ENCODE results near the gene BRI3BP.
"Not testable (repeated sequence)": the region's sequence is repeated elsewhere in the genome, so short reads cannot be mapped to it uniquely, and the experiment has no call there.

The BRI3BP gene

DNA sequence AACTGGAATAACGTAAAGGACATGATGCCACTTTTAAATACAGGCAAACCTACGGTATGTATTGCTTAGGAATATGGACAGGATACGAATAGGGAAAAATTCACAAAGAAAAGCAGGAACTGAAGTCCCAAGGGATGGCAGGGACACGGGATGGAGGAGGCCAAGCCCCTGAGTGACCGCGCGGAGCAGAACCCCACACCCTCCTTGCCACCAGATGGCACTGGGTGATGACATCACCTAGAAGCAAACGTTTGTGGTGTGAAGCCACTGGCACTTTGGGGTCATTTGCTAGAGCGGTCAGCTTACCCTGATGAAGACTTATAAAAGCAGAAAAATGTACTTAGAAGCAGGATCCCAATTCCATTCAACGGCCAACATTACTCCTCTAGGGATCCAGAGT is 13.9 kb upstream of the BRI3BP start:
- no peaks in the 10 kb centered on the region for H3K9me3 ChIP-seq (ENCODE audit: control insufficient read depth, insufficient read depth, low read length)
- peaks cover 61% of the 10 kb centered on the region for H3K36me3 ChIP-seq (ENCODE audit: control insufficient read depth, insufficient read depth, low read length)
- no peaks in the 10 kb centered on the region for H3K27me3 ChIP-seq (ENCODE audit: control insufficient read depth, insufficient read depth, low read length)
- H3K4me3 ChIP-seq (ENCODE audit: low read depth, low read length), result no peak overlapping the region
- H3K4me1 ChIP-seq (ENCODE audit: control insufficient read depth, insufficient read depth, low read length), result no peaks in the 10 kb centered on the region
- H3K9ac ChIP-seq (ENCODE audit: low read depth, low read length), result no peak overlapping the region

DNA sequence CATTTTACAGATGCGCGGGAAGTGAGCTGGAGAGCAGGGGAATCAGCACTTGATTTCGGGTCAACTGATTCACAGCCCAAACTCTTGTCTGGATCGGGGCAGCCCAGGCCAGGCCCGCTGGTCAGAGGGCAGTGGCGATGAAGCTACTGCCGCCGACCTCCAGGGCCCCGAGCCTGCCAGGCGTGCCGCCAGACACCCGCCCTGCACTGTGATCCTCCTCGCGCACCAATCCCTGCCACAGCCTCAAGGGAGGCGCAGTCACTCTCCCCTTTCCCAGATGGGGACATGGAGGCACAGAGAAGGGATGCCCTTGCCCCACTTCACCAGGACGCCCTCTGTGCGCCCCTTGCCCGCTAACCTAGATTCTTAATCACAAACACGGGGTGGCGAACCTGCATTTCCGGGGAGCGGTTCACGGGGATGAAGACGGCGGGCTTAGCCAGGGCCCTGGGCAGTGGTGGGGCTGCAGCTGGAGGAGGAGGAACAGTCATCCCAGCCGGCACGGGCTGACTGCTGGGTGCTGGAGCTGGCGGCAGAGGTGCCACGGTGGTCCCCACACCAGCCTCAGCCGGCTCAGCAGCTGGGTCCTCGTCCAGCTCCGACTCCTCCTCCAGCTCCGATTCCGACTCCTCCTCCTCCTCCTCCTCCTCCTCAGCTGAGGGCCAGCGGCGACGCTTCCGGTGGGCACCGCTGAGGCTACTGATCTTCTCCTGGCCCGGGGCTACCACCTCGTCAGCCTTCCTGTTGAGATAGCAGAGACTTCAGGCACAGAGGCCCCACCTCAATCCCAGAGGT is 13.2 kb upstream of the BRI3BP start:
- no peak overlapping the region for H3K4me3 ChIP-seq (ENCODE audit: low read depth, low read length)
- no peaks in the 10 kb centered on the region for H3K4me1 ChIP-seq (ENCODE audit: control insufficient read depth, insufficient read depth, low read length)
- no peak overlapping the region for H3K9ac ChIP-seq (ENCODE audit: low read depth, low read length)
- no peaks in the 10 kb centered on the region for H3K27me3 ChIP-seq (ENCODE audit: control insufficient read depth, insufficient read depth, low read length)
- H3K9me3 ChIP-seq (ENCODE audit: control insufficient read depth, insufficient read depth, low read length), result no peaks in the 10 kb centered on the region
- peaks cover 61% of the 10 kb centered on the region for H3K36me3 ChIP-seq (ENCODE audit: control insufficient read depth, insufficient read depth, low read length)

DNA sequence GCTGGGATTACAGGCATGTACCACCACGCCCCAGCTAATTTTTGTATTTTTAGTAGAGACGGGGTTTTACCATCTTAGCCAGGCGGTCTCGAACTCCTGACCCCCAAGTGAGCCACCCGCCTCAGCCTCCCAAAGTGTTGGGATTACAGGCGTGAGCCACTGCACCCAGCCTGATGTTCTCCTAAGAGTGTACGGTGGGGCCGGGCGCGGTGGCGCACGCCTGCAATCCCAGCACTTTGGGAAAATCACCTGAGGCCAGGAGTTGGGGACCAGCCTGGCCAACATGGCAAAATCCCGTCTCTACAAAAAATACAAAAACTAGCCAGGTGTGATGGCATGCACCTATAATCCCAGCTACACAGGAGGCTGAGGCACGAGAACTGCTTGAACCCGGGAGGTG is 6.6 kb upstream of the BRI3BP start:
- not testable (repeated sequence) for H3K27me3 ChIP-seq (ENCODE audit: control insufficient read depth, insufficient read depth, low read length); H3K9ac ChIP-seq (ENCODE audit: low read depth, low read length); H3K4me3 ChIP-seq (ENCODE audit: low read depth, low read length); H3K4me1 ChIP-seq (ENCODE audit: control insufficient read depth, insufficient read depth, low read length); H3K9me3 ChIP-seq (ENCODE audit: control insufficient read depth, insufficient read depth, low read length)
- H3K36me3 ChIP-seq (ENCODE audit: control insufficient read depth, insufficient read depth, low read length), result peaks cover 18% of the 10 kb centered on the region

DNA sequence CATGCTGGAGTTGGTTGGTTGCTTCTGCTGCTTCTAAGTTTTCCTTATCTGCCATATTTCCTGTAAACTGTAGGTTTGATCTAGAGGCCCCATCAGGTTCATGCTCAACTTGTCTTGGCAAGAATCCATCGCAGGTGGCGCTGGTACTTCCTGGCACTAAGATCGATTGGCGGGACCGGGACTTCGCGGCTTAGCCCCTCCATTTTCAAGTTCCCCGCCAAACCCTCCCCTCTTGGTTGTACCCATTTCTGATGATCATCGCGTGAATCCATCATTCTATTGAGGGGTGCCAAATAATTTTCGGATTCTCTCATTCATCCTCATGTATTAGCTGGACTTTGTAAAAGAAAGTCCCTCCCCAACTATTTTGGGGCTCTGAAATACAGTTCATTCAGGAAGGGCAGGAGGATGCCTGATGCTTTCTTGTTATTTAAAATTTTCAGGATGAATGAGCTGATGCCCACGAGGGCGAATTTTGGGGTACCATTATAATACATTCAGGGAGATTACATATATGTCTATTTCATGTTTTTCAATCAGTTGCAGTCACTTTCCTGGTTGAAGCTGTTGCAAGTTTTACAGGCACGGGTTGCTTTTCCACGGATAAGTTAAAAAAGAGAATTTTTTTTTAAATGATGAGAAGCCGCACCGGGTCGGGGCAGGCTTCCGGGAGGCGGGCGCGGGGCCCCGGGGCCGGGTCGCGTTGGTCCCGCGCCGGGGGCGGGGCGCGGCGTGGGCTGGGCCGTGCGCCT is 395 bp upstream of the BRI3BP start:
- H3K4me1 ChIP-seq (ENCODE audit: control insufficient read depth, insufficient read depth, low read length), result no peaks in the 10 kb centered on the region
- no peaks in the 10 kb centered on the region for H3K27me3 ChIP-seq (ENCODE audit: control insufficient read depth, insufficient read depth, low read length)
- peak overlapping the region; percentile 47 for H3K9ac ChIP-seq (ENCODE audit: low read depth, low read length)
- no peaks in the 10 kb centered on the region for H3K9me3 ChIP-seq (ENCODE audit: control insufficient read depth, insufficient read depth, low read length)
- peak overlapping the region; percentile 61 for H3K4me3 ChIP-seq (ENCODE audit: low read depth, low read length)
- H3K36me3 ChIP-seq (ENCODE audit: control insufficient read depth, insufficient read depth, low read length), result no peaks in the 10 kb centered on the region

DNA sequence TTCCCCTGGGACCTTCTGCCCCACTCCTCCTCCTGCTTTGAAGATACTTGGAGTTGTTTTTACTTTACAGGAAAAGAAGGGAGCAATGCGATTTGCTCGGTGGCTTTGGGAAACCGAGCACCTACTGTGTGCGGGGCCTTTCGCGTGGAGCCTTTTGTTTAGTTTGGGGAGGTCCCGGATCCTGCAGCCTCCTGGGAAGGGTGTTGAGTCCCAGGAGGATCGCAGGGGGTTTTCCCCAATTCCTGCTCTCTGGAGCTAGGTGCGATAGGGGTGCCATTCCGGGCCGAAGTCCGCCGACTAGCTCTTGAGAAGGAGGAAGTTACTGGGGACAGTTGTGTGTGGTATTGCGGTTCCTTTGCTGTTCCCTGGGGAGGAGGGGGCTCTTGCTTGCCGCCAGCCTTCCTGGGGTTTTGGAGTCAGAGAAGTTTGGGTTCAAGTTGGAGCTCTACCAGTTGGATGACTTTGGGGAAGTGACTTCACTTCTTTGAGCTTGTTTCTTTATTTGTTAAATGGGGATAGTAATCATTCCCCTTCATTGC is 1.1 kb downstream of the BRI3BP start:
- Histone ChIP-seq H3K36me3 (ENCODE audit: control insufficient read depth, insufficient read depth, low read length) (no peaks in the 10 kb centered on the region), H3K4me3 (ENCODE audit: low read depth, low read length) (peak overlapping the region; percentile 88), H3K4me1 (ENCODE audit: control insufficient read depth, insufficient read depth, low read length) (no peaks in the 10 kb centered on the region), H3K27me3 (ENCODE audit: control insufficient read depth, insufficient read depth, low read length) (no peaks in the 10 kb centered on the region), H3K9me3 (ENCODE audit: control insufficient read depth, insufficient read depth, low read length) (no peaks in the 10 kb centered on the region), H3K9ac (ENCODE audit: low read depth, low read length) (peak overlapping the region; percentile 38)

DNA sequence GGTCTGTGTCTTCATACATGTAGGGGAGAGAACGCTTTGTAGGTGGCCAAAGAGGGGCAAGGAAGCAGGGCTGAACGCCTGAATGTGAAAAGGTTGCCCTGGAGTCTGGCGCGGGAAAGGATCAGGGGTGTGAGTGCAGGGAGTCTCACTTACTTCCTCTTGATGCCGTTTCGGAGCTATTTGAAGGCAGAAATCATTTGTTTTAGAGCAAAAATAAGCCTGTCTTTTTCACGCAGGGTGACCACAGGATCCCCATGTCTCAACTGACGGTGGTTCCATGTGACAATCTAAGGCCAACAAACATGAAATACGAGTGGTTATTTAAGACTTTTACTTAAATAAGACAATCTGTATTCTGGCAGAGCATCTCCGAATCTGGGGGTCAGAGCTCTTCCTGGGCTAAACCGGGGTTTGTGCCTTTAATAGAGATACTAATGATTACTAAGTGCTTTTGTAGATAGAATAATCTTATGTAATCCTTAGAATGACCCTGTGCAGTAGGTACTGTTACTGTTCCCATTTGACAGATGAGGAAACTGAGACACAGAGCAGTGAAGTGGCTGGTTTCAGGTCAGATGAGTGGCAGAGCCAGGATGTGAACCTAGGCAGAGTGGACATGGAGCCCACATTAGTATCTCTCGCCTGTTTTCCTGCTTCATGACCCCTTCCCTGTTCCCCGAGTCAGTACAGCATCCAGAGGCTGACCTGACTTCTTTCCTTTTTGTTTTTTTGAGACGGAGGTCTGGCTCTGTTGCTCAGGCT is 1.9 kb downstream of the BRI3BP start:
- Histone ChIP-seq H3K9me3 (ENCODE audit: control insufficient read depth, insufficient read depth, low read length) (no peaks in the 10 kb centered on the region), H3K9ac (ENCODE audit: low read depth, low read length) (peak overlapping the region; percentile 38), H3K27me3 (ENCODE audit: control insufficient read depth, insufficient read depth, low read length) (no peaks in the 10 kb centered on the region), H3K36me3 (ENCODE audit: control insufficient read depth, insufficient read depth, low read length) (no peaks in the 10 kb centered on the region), H3K4me3 (ENCODE audit: low read depth, low read length) (peak overlapping the region; percentile 88), H3K4me1 (ENCODE audit: control insufficient read depth, insufficient read depth, low read length) (no peaks in the 10 kb centered on the region)

DNA sequence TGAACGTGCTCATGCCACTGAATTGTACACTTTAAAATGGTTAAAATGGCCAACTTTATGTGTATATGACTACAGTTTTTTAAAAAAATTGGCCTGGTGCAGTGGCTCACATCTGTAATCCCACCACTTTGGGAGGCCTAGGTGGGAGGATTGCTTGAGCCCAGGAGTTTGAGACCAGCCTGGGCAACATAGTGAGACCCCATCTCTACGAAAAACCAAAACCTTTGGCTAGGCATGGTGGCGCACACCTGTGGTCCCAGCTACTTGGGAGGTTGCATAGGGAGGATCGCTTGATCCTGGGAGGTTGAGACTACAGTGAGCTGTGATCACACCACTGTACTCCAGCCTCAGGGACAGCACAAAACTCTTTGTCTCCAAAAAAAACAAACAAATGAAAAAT is 5.3 kb downstream of the BRI3BP start:
- no peaks in the 10 kb centered on the region for H3K9me3 ChIP-seq (ENCODE audit: control insufficient read depth, insufficient read depth, low read length)
- H3K4me1 ChIP-seq (ENCODE audit: control insufficient read depth, insufficient read depth, low read length), result no peaks in the 10 kb centered on the region
- no peak overlapping the region for H3K4me3 ChIP-seq (ENCODE audit: low read depth, low read length)
- no peaks in the 10 kb centered on the region for H3K27me3 ChIP-seq (ENCODE audit: control insufficient read depth, insufficient read depth, low read length)
- H3K9ac ChIP-seq (ENCODE audit: low read depth, low read length), result no peak overlapping the region
- H3K36me3 ChIP-seq (ENCODE audit: control insufficient read depth, insufficient read depth, low read length), result no peaks in the 10 kb centered on the region

DNA sequence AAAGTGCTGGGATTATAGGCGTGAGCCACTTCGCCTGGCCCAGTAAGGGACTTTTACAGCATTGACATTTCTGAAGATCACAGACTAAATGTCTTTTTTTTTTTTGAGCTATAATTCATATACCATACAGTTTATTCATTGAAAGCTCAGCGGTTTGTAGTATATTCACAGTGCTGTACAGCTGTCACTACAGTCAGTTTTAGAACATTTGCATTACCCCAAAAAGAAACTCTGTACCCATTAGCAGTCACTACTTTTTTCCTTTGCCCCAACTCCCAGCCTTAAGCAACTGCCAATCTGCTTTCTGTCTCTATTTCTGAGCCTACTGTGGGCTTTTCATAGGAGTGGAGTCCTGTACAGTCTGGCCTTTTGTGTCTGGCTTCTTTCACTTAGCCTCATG is 8.2 kb downstream of the BRI3BP start:
- Histone ChIP-seq H3K27me3 (ENCODE audit: control insufficient read depth, insufficient read depth, low read length) (no peaks in the 10 kb centered on the region), H3K36me3 (ENCODE audit: control insufficient read depth, insufficient read depth, low read length) (no peaks in the 10 kb centered on the region), H3K4me1 (ENCODE audit: control insufficient read depth, insufficient read depth, low read length) (no peaks in the 10 kb centered on the region), H3K9ac (ENCODE audit: low read depth, low read length) (no peak overlapping the region), H3K4me3 (ENCODE audit: low read depth, low read length) (no peak overlapping the region), H3K9me3 (ENCODE audit: control insufficient read depth, insufficient read depth, low read length) (no peaks in the 10 kb centered on the region)

DNA sequence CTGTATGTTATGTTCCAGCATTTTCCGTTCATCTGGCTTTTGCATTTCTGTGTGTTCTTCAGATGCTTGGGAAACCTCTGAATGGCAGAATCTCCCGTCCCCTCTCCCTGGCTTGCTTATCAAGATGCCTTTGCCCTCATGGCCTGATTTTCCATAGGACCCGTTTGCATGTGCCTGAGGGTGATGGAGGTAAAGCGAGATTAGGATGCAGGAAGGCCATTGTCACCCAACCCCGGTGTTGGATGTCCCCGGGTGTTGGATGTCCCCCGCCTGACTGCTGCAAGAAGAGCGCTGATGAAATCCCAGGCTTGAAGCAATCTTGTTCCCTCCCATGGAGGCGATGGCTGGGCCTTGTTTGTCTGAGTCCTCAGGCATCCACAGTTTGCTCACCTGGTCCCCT is 9.6 kb downstream of the BRI3BP start:
- Histone ChIP-seq H3K4me3 (ENCODE audit: low read depth, low read length) (no peak overlapping the region), H3K9me3 (ENCODE audit: control insufficient read depth, insufficient read depth, low read length) (no peaks in the 10 kb centered on the region), H3K36me3 (ENCODE audit: control insufficient read depth, insufficient read depth, low read length) (no peaks in the 10 kb centered on the region), H3K27me3 (ENCODE audit: control insufficient read depth, insufficient read depth, low read length) (no peaks in the 10 kb centered on the region), H3K4me1 (ENCODE audit: control insufficient read depth, insufficient read depth, low read length) (no peaks in the 10 kb centered on the region), H3K9ac (ENCODE audit: low read depth, low read length) (no peak overlapping the region)

DNA sequence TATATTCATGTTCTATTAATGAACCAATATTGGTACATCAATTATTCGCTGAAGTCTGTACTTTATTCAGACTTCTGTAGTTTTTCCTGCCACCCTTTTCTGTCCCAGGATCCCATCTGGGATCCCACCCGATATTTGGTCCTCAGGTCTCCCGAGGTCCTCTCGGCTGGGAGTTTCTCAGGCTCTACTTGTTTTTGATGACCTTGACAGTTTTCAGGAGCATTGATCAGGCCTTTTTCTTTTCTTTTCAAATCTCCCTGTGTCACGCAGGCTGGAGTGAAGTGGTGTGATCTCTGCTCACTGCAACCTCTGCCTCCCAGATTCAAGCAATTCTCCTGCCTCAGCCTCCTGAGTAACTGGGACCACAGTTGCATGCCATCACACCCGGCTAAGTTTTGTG is 11.2 kb downstream of the BRI3BP start:
- Histone ChIP-seq H3K4me3 (ENCODE audit: low read depth, low read length) (no peak overlapping the region), H3K27me3 (ENCODE audit: control insufficient read depth, insufficient read depth, low read length) (no peaks in the 10 kb centered on the region), H3K9ac (ENCODE audit: low read depth, low read length) (no peak overlapping the region), H3K4me1 (ENCODE audit: control insufficient read depth, insufficient read depth, low read length) (no peaks in the 10 kb centered on the region), H3K9me3 (ENCODE audit: control insufficient read depth, insufficient read depth, low read length) (no peaks in the 10 kb centered on the region), H3K36me3 (ENCODE audit: control insufficient read depth, insufficient read depth, low read length) (no peaks in the 10 kb centered on the region)

DNA sequence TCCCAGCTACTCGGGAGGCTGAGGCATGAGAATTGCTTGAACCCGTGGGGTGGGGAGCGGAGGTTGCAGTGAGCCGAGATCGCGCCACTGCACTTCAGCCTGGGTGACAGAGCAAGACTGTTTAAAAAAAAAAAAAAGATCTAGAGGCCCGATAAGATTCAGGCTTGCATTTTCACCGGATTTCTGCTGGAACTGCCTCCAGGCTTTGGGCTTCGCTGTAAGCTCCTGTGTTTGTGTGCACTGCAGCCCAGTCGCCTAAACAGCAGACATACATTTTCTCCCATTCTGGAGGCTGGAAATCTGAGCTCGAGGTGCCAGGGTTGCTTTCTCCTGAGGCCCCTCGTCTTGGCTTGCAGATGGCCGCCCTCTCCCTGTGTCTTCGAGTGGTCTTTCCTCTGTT is 12.2 kb downstream of the BRI3BP start:
- no peak overlapping the region for H3K9ac ChIP-seq (ENCODE audit: low read depth, low read length)
- no peaks in the 10 kb centered on the region for H3K36me3 ChIP-seq (ENCODE audit: control insufficient read depth, insufficient read depth, low read length)

More for the DNA sequence above, 12.2 kb downstream of the BRI3BP start:
- H3K9me3 ChIP-seq (ENCODE audit: control insufficient read depth, insufficient read depth, low read length), result no peaks in the 10 kb centered on the region
- H3K4me3 ChIP-seq (ENCODE audit: low read depth, low read length), result no peak overlapping the region
- H3K27me3 ChIP-seq (ENCODE audit: control insufficient read depth, insufficient read depth, low read length), result no peaks in the 10 kb centered on the region
- H3K4me1 ChIP-seq (ENCODE audit: control insufficient read depth, insufficient read depth, low read length), result no peaks in the 10 kb centered on the region

Measured in iPS-15b (cell line).